Uterus (tissue), 2 donors: ENCODE measurements around the gene ERH.

ENCODE experiments used
- POLR2A ChIP-seq, 2 donors: fragments of 450-650 bp; IDR thresholded peaks; one replicate each; pipeline ENCODE4 v1.6.1; 2016; ENCODE audit warnings: antibody characterized with exemption in 2 of 2, mild to moderate bottlenecking in 1 of 2, moderate library complexity in 1 of 2
- TF ChIP-seq, protein P1 (sequence below), 4 experiments: fragments of 200-600 bp in 2 of 4; fragments of 450-650 bp in 2 of 4; sonication (generic) in 2 of 4; IDR thresholded peaks; one replicate each; pipeline ENCODE4 v1.5.1; 2016 to 2019; ENCODE audit warnings: antibody characterized with exemption in 4 of 4, mild to moderate bottlenecking in 2 of 4, moderate library complexity in 1 of 4

DNA sequence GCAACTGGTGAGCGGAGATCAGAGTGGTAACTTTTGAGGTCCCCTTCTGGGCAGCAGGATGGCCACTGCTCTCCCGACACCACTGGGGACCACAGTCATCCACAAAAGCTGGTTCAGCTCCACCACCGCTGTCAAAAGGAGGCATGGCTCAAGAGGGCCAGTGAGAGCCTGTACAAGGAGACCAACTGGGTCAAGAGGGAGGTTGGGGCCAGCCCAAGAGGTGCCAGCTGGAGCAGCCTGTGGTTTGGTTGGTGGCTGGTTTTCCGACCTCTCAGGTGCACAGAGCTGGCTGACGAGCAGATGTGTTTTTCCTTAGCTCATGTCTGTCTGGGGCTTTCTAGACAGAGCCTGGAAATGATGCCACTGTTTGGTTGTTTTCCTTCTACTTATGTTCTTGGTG is 60.1 kb downstream of the ERH start:
- TF ChIP-seq POLR2A (IDR thresholded peaks at IDR 0.05), result no peak
- TF ChIP-seq, protein P1, sequence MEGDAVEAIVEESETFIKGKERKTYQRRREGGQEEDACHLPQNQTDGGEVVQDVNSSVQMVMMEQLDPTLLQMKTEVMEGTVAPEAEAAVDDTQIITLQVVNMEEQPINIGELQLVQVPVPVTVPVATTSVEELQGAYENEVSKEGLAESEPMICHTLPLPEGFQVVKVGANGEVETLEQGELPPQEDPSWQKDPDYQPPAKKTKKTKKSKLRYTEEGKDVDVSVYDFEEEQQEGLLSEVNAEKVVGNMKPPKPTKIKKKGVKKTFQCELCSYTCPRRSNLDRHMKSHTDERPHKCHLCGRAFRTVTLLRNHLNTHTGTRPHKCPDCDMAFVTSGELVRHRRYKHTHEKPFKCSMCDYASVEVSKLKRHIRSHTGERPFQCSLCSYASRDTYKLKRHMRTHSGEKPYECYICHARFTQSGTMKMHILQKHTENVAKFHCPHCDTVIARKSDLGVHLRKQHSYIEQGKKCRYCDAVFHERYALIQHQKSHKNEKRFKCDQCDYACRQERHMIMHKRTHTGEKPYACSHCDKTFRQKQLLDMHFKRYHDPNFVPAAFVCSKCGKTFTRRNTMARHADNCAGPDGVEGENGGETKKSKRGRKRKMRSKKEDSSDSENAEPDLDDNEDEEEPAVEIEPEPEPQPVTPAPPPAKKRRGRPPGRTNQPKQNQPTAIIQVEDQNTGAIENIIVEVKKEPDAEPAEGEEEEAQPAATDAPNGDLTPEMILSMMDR (IDR thresholded peaks at IDR 0.05), result no peak
